ENCODE results near the gene JAKMIP1.

Gene JAKMIP1

DNA sequence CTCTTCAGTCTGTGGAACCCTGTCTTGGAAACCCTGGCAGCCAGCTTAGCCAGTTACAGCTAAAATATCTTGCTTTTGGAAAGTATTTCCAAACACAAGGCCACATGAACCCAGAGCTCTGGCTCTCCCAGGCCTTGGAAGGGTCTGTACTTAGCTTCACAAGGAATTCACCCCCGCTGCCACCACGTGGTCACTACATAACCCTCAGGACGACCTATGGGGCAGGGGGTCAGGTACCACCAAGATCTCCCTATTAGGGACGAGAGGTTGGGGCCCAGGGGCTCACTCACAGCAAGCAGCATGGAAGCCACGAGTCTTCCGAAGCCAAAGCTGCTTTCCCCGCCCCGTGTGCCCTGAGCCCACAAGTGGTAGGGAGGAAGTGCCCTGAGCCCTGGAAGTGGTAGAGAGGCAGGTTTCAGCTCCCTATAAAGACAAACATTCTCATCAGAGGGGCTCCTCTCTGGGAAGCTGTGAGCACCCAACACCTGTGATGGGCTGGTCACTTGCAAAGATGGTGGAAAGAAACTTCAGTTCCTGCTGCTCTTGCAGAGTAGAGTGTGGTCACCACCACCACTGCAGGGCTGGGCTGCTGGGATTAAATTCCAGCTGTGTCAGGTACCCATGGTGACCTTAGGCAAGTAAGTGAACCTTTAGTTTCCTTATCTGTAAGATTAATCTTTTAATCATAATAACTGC is 4.7 kb upstream of the JAKMIP1 start:
- no peak for DNase-seq (ENCODE audit: extremely low read depth in 1 of 2, low read depth in 1 of 2)

DNA sequence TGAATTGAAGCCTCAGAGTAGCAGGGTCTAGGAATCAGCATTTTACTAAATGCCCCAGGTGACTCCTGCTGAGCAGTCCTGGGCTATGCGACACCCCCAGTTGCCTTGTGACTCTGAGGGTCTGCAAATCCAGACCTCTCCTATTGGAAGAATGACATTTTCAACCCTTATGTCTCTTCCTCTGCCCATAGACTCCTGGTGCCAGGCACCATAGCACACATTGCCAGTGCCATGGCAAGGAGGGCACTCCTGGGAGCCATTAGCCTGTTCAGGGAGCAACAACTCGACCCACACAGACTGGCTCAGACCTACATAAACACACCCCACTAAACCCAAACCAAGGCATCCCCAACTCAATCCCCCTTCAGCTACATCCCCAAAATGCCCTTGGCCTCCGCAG is 3.7 kb upstream of the JAKMIP1 start:
- DNase-seq (ENCODE audit: extremely low read depth in 1 of 2, low read depth in 1 of 2) = no peak

DNA sequence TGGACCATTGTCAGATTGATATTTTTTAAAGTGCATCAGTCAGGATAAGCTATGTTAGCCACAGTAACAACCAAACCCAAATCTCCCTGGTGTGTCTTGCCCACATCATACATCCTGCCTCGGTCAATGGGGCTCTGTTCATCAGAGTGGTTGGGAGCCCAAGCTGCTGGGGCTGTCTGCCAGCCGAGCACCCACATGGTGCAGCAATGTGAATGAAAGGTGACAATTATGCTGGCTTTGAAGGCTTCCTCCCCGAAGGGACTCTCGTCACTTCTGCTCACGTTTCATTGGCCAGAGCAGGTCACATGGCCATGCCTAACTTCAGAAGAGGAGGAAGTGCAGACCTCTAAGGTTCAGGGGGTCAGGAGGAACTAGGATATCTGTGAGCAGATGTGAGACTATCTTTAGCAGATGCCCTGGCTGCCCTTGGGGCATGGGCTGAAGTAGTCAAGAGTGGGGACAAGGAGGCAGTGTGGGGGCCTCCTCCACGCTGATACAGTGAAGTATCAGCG is 1.3 kb upstream of the JAKMIP1 start:
- DNase-seq (ENCODE audit: extremely low read depth in 1 of 2, low read depth in 1 of 2) = no peak

DNA sequence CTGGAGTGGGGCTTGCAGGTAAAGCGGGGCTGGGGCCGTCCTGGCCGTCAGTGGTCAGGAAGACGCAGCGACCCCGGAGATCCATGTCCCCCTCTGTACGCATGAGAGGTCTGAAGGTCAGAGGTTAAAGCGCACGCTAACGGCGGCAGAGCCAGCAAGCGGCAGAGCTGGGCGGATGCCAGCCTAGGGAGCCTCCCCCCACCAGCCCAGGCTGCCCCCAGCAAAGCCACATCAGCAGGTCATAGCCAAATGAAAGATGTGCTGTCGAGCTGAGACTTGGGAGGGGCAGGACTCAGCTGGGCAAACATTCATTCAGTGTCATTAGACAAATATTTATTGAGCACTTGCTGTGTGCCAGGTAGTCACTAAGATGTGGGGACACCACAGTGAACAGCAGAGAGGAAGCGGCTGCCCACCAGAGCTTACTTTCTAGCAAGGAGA is 593 bp upstream of the JAKMIP1 start:
- no peak for DNase-seq (ENCODE audit: extremely low read depth in 1 of 2, low read depth in 1 of 2)

DNA sequence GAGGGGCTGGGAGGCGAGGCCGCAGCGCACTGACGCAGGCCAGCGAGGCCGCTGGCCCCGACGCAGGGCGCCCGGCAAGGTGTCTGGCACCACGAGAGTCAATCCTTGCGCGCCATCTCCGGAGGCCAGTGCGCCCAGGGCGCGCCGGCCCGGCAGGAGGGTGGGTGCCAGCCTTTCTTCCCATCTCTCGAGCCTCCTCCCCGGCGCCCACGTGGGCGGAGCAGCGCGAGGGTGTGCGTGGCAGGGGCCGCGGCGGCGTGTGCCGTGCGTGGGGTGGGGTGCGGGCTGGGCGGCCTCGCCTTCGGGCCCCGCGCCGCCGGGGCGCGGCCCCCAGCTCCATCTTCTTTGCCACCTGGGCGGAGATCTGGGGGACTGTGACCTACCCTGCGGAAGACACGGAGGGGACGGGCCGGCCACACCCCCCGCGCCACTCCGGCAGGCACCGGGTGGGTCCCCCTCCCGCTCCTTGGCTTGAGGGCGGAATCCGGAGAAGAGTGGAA is 877 bp downstream of the JAKMIP1 start:
- no peak for DNase-seq (ENCODE audit: extremely low read depth in 1 of 2, low read depth in 1 of 2)

DNA sequence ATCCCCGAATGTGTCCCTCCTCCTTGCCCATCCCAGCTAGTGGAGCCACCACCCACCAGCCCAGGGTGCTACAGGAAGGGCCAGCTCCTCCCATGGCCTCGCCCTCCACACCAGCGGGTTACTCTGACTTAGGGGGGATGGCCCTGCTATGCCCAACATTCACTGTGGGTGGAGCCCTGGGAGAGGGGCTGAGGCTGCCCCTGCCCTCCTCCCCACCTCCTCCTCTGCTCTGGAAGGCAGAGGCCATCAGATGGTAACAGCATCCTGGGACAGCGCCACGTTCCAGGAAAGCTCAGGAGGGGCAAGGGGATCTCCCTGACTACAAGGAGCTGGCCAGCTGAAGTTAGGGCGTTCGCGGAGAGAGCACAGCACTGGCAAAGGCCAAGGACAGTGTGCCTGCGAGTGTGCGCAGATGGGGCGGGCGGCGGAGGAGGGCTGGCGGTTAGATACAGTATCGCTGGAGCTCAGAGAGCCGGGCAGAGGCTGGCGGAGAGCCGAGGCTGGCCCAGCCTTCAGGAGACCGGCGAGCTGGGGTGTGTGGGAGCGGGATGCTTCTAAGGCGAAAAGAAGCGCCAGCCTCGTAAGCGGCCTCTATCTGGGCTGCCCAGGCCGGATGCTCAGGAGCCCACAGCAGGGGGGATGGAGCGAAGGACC is 1.5 kb downstream of the JAKMIP1 start:
- DNase-seq (ENCODE audit: extremely low read depth in 1 of 2, low read depth in 1 of 2) = no peak

DNA sequence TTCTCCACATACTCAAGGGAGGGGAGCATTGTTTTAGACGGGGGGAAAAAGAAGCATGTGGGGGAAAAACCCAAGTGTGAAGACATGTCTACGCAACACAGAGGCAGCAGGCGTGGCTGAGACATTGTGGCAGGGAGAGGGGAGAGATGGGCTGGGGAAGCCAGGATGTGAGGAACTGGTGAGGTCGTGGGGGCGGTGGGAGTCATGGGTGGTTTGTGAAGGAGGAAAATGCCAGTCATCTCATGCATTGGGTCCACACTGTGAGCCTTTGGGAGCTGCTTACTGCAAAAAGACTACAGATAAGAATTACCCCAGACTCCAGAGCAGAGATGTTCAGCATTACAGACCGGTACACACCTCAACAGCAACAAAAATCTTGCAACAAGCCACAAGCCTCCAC is 2.1 kb downstream of the JAKMIP1 start:
- DNase-seq (ENCODE audit: extremely low read depth in 1 of 2, low read depth in 1 of 2) = no peak

DNA sequence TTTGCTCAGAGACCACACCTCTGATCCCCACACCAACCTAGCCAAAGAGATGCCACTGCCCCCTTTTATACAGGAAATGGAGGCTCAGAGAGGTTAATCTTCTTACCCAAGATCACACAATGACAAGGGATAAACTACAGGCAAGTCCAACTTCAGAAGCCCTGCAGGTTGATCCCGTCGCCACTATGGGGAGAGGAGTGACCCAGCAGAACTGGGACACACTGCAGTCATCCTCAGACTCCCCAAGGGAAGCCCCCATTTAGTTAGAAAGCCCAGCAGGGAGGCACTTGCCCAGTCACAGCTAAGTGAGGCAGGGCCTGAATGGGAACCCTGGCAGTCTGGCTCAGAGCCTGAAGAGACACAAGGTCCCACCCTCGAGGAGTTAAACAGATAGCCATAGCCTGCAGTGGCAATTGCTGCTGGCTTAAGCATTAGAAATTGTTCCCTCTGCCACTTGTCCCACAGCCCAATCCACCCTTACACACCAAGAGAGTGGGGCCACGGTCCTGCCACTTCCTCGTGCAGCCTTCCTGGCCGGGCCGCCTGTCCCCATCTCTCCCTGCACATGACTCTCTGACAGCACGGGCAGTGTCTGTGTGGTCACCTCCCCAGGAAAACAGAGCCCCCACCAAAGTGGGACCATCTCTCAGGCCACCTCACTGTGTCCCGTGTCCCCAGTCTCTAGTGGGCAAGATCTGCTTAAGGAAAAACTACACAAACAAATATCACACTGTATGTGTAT is 2.7 kb downstream of the JAKMIP1 start:
- no peak for DNase-seq (ENCODE audit: extremely low read depth in 1 of 2, low read depth in 1 of 2)

DNA sequence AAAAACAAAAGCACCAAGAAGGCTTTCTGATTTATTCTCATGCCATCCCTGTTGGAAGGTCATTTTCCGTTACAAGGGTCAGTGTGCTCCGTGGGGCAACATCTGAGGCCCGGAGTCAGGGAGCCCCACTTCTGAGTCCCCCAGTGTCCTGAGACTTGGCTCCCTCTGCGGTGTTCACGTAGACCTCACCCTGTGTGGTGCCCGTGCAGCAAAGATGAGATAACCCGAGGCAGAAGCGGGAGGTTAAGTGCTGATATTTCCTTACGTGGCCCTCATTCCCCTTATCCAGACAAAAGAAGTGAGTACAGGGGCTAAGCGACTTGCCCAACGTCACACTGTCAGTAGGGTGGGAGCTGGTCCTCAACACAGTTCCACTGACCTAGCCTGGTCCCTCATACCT is 3.5 kb downstream of the JAKMIP1 start:
- no peak for DNase-seq (ENCODE audit: extremely low read depth in 1 of 2, low read depth in 1 of 2)

DNA sequence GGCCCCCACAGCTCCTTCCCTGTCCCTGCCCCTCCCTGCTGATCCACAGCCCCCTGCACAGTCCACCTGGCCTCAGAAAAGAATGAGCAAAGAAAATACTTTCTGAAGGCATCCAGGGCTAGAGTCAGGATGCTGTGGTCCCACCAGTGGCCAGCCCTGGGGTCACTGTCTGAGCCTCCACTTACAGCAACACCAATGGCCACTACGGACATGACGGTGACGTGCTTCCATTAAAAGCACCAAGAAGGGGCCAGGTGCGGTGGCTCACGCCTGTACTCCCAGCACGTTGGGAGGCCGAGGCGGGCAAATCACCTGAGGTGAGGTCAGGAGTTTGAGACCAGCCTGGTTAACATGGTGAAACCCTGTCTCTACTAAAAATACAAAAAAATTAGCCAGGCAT is 4.0 kb downstream of the JAKMIP1 start:
- no peak for DNase-seq (ENCODE audit: extremely low read depth in 1 of 2, low read depth in 1 of 2)

DNA sequence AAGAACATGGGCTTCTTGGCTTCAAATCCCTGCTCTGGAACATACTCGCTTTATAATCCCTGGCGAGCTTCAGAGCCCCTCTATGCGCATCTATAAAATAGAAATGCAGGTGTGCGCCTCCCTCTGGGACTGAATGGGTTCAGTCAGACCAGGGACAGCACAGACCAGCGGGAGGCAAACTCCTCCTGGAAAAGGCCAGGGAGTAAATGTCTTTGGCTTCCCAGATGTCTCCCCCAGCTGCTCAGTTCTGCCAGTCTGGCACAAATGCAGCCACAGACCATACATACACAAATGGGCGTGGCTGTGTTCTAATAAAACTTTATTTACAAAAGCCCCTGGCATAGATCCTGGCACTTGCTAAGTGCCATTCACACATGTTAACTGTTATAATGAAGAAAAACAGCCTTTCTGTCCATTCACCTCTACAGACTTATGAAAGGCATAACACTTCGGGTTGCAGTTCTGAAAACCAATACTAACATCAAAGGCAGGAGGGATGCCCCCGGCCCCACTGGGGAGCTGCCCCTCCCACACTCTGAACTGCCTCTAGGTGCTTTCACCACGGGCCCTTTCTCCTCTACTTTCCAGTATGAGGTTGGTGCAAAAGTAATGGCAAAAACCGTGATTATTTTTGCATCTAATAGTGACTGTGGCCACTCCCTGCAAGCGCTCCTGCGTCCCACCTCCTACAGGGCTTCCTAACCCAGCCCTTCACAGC is 4.6 kb downstream of the JAKMIP1 start:
- DNase-seq (ENCODE audit: extremely low read depth in 1 of 2, low read depth in 1 of 2) = no peak

DNA sequence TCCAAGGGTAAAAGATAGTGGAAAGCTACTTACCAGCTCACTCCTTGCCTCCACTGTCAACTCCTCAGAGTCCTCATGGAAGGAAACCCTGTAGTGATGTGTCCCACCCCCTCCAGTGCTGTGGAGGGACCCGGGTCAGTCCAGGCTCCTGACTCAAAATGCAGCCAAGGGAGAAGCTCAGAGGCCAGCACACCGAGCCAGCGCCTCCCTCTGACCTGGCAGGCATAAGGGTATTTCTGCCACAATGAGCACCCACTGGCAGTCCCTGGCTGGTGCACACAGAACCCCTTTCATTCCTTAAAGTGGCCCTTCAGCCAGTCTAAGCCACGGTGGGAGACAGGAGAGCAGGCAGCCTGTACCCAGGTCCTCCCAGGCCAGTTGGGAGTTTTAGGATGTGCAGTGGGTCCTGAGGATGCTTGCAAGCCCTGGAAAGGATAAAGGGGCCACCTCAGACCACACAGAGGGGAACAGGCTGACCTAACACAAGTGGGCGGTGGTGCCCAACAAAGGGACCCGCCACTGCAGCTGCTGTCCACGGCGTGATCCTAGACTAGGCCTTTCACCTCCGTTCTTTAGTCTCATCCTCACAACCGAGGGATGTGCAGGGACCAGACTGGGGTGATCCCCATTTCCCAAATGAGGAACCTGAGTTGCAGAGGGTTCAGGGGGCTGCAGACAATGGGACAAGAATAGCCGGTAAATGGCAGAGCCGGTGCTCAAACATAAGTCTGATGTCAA is 5.7 kb downstream of the JAKMIP1 start:
- DNase-seq (ENCODE audit: extremely low read depth in 1 of 2, low read depth in 1 of 2) = no peak

DNA sequence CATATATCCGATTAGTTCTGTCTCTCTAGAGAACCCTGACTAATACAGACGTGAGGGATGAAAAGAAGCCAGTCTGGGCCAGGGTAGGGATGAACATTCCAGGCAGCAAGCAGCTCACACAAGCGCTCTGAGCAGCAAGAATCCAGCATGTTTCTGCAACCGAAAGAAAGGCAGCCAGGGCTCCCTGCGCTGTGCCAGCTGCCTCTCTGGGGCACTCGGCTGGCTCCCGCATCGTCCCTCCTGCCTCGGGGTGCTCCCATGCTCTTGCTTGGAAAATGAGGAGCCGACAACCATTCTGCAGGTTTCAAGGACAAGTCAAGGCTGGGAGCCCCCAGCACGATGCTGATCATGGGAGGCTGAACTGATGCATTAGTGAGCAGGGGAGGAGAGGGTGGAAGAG is 7.0 kb downstream of the JAKMIP1 start:
- DNase-seq (ENCODE audit: extremely low read depth in 1 of 2, low read depth in 1 of 2) = no peak

DNA sequence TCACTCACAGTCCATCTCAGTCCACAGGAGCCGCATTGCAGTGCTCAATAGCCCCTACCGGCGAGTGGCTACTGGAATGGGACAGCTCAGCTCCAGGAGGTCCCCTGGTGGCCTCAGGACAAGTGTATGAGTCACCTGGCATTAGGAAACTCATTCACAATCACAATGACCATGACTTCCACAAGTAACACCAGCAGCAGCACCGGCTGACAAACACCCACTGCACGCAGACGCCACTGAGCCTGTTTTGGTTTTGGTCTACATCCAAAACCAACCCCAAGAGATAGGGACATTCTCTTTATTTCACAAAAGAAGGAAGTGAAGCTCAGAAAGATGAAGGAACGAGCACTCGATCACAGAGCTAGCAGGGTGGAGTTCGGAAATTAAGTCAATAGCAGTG is 8.1 kb downstream of the JAKMIP1 start:
- DNase-seq (ENCODE audit: extremely low read depth in 1 of 2, low read depth in 1 of 2) = no peak

DNA sequence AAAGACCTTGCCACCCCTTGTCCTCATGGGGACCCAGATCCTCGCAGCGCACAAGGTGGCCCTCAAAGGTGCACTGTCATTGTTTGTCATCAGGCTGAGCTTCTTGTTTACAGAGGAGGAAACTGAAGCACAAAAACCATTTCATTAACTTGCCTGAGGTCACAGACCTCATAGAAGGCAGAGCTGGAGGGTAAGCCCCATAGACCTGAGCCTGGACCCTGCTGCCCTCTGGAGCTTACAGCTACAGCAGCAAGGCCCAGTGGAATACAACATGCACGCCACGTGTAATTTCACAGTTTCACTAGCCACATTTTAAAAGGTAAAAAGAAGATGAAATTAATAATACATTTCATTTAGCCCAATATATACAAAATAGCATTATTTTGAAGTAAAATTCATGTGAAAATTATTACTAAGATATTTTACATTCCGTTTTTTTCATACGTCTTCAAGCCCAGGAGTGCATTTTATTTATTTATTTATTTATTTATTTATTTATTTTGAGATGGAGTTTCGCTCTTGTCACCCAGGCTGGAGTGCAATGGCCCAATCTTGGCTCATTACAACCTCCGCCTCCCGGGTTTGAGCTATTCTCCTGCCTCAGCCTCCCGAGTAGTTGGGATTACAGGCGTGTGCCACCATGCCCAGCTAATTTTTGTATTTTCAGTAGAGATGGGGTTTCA is 8.8 kb downstream of the JAKMIP1 start:
- DNase-seq (ENCODE audit: extremely low read depth in 1 of 2, low read depth in 1 of 2) = no peak

DNA sequence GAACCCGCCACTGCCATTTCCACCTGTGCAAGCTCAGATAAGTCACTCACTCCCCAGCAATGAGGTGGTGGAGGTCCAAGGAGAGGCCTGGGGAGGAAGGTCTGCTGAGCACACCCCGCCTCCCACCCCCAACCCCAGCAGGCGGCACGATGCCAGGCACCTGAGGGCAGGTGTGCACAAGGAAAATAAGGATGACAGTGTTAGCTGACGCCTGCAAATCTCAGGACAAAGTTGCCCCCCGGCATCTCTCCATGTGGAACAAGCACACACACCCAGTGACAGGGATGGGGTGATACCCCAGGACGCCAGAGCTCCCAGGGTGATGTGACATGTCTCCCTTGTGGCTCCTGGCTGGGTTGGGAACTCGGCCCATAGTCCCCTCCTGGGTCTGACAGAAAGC is 9.9 kb downstream of the JAKMIP1 start:
- no peak for DNase-seq (ENCODE audit: extremely low read depth in 1 of 2, low read depth in 1 of 2)

DNA sequence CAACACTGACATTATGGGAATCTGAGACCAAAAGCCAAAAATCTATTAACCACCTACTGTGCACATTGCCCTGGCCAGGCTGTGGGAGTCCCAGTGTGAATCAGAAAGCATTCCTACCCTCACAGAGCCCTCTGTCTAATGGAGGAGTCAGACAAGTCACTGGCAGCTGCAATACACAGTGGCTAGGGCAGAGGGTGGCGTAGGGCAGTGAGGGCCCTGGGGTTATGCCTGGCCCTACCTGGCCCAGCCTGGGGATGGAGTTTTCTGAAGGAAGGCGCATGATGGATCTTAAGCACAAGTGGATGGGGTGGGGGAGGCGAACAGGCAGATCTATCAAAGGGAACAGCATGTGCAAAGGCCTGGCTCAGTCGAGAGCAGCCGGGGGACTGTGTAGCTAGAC is 10.8 kb downstream of the JAKMIP1 start:
- no peak for DNase-seq (ENCODE audit: extremely low read depth in 1 of 2, low read depth in 1 of 2)

DNA sequence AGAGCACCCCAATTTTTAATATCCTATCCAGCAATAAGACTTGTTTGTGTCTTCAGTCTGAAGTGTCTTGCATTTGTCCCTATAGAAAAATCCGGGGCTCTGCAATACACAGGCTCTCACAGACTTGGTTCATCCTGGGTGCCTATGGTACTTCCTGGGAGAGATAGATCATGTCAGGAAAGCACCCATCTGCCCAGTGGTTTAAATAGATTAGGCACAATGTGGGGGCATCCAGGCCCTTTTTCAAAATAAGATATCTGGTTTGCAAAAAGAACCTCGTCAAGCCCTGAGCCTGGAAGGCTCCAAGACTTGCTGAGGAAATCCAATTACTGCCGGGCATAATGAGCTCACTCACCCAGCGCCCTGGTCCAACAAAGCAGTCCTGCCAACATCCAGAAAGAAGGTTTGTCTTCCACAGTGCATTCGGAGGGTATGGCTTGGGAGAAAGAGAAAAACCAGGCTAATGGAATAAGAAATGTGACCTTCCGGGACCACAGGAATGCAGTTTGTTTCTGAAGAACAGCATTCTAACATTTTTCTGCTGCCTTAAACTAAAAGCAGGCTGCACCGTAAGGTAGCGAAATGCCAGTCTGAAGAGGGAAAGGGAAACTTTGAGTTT is 11.6 kb downstream of the JAKMIP1 start:
- DNase-seq (ENCODE audit: extremely low read depth in 1 of 2, low read depth in 1 of 2) = no peak

DNA sequence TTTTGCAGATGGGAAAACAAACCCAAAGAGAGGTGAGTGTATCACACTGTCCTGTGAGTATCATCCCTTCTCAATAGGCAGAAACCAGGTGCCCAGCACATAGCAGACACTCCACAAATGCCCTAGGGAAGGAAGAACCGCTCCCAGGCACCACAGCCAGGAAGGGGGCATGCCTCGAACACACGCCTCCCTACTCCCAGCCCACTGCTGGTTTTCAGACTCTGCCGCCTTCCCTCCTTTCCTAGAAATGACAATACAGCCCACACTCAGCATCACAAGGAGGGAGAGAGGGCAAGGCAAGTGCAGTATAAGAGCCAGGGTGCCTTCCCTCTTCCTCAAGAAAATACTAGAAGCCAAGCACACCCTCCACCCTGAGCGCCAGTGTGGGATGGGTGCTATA is 16.2 kb downstream of the JAKMIP1 start:
- DNase-seq (ENCODE audit: extremely low read depth in 1 of 2, low read depth in 1 of 2) = no peak
